HG02798 (cell line): ENCODE results near the gene GSTK1.
"Not testable (repeated sequence)": the region's sequence is repeated elsewhere in the genome, so short reads cannot be mapped to it uniquely, and the experiment has no call there.

Experiments
- ATAC-seq: cut with Tn5 transposase; IDR thresholded peaks from one replicate; pipeline ENCODE4 v1.9.1; 2021; ENCODE audit warnings: mild to moderate bottlenecking; ENCODE audit not compliant: unreplicated experiment, poor library complexity

GSTK1 gene

GRCh38 chr7:143265017-143265693 lies 1.9 kb downstream of the GSTK1 start:
- ATAC-seq, result no peak

- no peak for ATAC-seq
These were observed 6.0 kb downstream of the GSTK1 start for GRCh38 chr7:143269251-143269650.

GRCh38 chr7:143271240-143271639 lies 8.0 kb downstream of the GSTK1 start:
- no peak for ATAC-seq

- ATAC-seq, result no peak
These were observed 9.6 kb downstream of the GSTK1 start for GRCh38 chr7:143272871-143273270.

GRCh38 chr7:143279186-143280098 lies 16.2 kb downstream of the GSTK1 start:
- no peak for ATAC-seq

GRCh38 chr7:143280160-143280559 lies 16.9 kb downstream of the GSTK1 start:
- ATAC-seq, result no peak

- no peak for ATAC-seq
These were observed 17.3 kb downstream of the GSTK1 start for GRCh38 chr7:143280566-143280965.

- ATAC-seq, result no peak
These were observed 18.3 kb downstream of the GSTK1 start for GRCh38 chr7:143281529-143281928.

GRCh38 chr7:143282124-143282523 lies 18.9 kb downstream of the GSTK1 start:
- no peak for ATAC-seq

GRCh38 chr7:143283381-143283780 lies 20.1 kb downstream of the GSTK1 start:
- no peak for ATAC-seq

- ATAC-seq, result no peak
These were observed 21.6 kb downstream of the GSTK1 start, which contains the start of gene TMEM139 for GRCh38 chr7:143284591-143285469. Gene TMEM139 (plus strand): TSS chr7:143284958. CDS start chr7:143285958, 1,000 bp downstream.

- no peak for ATAC-seq
These were observed 22.2 kb downstream of the GSTK1 start for GRCh38 chr7:143285470-143285778.

GRCh38 chr7:143285806-143286521 lies 22.7 kb downstream of the GSTK1 start:
- no peak for ATAC-seq

GRCh38 chr7:143286522-143286890 lies 23.3 kb downstream of the GSTK1 start:
- no peak for ATAC-seq

GRCh38 chr7:143287339-143287934 lies 24.2 kb downstream of the GSTK1 start:
- ATAC-seq, result no peak

GRCh38 chr7:143287935-143288826 lies 24.9 kb downstream of the GSTK1 start, which contains the start of gene CASP2:
Gene CASP2 (plus strand): TSS chr7:143288351. CDS start chr7:143288456, 105 bp downstream.
- ATAC-seq, result peak; percentile 93

GRCh38 chr7:143288836-143289235 lies 25.6 kb downstream of the GSTK1 start:
- no peak for ATAC-seq

- ATAC-seq, result no peak
These were observed 26.2 kb downstream of the GSTK1 start for GRCh38 chr7:143289421-143289820.

GRCh38 chr7:143289888-143290287 lies 26.6 kb downstream of the GSTK1 start:
- ATAC-seq, result not testable (repeated sequence)
